Left kidney (tissue), 2 donors: Measurements from ENCODE around the gene SKIL. TPM values are rescaled to one million over a fixed set of nuclear protein-coding genes. Genes with fewer than 3 reads are reported as not detected.

Source experiments
- DNase-seq: peaks from one replicate; pipeline ENCODE4 v3.0.0-alpha.2; 2013
- polyA plus RNA-seq: library from polyadenylated mRNA; unstranded; fragments of 120-200 nt; gene quantifications from one replicate; pipeline ENCODE4 v1.2.1, GENCODE V29; 2013; ENCODE audit not compliant: insufficient read length

Gene SKIL
- polyA plus RNA-seq, 1 donor: 66.0 TPM

DNA sequence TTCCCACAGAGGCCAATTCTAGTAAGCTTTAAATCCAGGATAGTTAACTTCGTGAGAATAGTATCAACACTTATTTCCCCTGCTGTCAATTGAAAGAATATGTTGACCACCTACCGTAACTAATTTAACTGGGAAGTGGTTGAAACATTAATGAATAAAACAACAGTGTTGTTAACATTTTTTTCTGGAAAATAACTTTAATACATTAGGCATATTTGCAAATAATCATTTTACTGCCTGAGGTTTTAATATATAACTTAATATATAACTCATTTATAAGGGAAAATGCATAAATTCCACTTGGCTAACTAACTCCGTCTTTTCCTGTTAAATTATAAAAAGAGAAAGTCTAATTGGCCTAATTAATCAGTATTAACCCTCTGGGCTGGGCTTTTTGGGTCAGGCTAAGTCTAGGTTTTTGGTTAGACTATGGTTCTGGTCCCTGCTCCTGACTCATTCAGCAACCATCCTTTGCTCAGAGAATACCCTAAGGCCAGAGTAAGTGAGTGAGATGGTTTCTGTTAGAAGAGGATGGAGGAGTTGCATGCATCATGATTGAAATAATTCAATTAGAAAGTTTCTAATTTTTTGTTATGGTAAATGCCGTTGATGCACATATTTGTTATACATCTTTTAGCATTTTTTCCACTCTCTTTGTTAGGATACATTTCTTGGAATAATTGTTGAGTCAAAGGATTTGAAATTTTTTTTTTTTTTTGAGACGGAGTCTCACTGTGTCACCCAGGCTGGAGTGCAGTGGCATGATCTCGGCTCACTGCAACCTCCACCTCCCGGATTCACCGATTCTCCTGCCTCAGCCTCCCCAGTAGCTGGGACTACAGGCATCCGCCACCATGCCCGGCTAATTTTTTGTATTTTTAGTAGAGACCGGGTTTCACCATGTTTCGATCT, 10.8 kb upstream of the SKIL start:
- DNase-seq: no peak

DNA sequence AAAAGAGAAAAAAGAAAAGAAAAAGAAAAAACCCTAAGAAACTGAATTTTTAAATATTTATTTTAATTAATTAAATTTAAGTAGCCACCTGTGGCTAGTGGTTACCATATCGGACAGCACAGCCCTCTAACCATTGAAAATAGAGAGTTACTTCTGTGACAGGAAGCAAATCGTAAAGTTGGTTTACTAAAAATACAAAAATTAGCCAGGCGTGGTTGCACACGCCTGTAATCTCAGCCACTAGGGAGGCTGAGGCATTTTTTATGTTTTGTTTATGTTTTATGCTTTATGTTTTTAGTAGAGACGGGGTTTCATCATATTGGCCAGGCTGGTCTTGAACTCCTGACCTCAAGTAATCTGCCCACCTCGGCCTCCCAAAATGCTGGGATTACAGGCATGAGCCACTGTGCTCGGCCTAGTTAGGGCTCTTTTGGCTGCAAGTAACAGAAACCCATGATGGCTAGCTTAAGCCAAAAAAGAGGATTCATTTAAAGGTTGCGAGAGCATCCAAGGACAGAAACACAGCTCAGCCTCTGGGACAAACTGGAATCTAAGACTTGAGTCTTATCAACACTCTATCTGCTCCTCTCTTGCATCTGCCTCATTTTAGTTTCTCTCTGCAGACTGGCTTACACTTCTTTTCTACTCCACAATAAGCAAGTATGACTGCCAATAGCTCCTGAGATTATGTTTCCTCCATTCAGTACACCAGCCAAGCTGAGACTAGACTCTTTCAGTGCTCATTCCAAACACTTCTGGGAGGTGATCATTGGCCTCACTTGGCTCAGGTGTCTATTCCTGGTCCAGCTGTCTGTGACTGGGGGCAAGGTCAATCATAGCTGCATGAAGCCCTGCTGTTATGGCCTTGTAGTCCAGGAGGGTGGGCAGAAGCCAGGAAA, 6.8 kb upstream of the SKIL start:
- no peak for DNase-seq

DNA sequence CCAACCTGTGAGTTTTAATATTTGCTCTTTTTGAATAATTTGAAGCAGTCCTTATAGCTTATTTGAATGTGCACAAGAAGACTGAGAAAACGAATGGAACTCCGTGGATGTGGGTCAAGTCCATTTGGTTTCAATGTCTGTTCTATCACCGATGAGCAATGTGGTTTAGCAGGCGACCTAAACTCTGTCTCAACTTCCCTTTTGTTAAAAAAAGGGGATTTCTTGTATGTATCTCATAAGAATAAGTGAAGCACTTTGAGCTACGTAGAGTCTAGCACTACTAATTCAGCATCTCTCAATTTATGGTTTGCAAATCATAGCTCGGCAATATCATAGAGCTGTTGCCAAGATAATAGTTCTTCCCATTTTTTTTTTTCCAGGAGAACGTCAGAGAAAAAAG, 4.6 kb upstream of the SKIL start:
- no peak for DNase-seq

DNA sequence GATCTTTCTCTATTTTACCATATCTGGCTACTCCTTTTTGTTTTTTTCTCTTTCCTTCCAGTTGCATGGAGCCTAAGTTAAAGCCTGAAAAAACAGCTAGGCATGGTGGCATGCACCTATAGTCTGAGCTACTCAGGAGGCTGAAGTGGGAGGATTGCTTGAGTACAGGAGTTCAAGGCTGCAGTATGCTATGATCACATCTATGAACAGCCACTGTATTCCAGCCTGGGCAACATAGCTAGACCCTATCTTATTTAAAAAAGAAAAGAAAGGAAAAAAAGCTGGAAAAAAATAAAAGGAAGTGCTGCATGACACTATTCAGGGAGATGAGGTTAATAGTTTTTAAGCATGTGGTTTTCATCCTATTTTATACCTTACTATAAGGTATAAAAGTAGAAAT, 4.0 kb upstream of the SKIL start:
- DNase-seq: no peak

DNA sequence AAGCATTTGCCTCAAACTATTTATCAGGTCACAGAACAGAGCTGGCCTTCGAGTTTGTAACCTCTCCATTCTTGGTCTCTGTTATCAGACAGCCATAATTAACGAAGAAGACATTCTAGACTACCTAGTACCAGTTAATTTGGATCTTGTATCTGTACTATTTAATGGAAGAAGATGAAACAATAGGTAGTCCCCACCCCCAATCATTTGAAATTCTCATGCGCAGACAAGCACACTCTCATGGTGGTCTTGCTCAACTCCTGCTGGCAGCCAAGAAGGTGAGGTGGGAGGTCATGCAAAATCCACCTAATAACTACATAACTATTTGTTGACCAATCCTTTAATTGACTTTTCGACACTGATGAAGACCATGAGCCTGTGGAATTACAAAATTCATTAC, 2.8 kb upstream of the SKIL start:
- DNase-seq: no peak

DNA sequence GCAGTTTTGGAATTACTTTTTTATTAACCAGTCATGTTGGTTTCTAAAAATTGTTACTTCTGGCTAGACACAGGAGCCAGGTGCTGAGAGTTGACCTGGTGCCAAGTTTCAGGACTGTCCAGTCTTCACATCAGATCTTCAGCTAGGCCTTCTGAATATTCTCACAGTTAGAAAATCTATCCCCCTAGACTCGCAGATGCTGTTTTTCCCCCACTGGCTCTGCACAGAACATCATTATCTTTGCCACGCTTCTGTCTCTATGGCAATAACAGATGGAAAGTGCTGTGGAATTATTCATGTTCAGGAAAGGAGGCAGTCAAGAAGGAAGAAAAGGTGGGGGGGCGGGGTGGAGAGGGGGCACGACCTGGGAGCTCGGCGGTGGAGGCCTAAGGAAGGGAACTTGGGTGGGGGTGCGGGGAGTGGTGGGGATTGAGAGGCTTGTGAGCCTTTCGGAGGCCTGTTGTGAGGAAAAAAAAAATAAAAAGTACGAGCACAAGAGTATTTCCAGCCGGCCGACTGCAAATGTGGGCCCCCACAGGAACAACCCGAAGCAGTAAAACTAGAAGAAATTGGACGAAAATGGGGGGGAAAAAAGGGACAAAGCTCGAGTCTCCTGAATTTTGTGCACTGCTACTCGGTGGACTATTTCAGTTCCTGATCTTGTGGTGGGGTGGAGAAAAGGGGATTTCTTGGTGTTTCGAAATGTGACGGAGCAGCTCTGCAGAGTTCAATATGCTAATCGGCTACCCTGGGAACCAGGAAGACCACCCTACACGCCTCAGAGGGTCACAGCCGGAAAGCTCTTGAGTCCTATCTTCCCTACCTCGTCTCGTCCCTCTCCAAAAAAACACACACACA, 1.5 kb upstream of the SKIL start:
- peak; percentile 53 for DNase-seq

DNA sequence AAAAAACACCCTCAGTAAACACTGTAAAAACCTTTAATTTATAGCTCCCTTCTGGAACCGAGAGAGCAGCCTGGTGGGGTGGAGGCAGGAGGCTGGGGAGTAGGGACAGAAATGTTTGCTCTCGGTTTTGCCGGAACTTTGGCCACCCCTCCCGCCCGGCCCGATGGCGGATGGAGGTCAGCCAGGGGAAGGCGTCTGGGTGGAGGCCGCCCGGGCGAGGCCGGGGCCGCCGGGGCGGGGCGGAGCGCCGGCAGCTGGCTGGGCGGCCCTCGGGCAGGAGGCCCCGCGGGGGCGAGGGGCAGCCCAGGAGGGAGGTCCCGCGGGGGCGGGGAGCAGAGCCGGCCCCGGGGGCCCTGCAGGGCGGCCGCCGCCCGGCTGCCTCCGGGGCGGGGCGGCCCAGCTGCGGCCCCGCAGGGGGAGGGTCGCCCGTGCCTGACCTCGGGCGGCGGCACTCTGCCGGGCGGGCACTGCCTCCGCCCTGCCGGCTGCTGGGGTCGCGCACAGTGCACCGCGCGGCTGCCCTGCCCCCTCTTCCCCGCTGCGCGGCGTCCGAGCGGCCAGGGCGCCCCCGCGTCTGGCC, 829 bp upstream of the SKIL start:
- peak; percentile 83 for DNase-seq

DNA sequence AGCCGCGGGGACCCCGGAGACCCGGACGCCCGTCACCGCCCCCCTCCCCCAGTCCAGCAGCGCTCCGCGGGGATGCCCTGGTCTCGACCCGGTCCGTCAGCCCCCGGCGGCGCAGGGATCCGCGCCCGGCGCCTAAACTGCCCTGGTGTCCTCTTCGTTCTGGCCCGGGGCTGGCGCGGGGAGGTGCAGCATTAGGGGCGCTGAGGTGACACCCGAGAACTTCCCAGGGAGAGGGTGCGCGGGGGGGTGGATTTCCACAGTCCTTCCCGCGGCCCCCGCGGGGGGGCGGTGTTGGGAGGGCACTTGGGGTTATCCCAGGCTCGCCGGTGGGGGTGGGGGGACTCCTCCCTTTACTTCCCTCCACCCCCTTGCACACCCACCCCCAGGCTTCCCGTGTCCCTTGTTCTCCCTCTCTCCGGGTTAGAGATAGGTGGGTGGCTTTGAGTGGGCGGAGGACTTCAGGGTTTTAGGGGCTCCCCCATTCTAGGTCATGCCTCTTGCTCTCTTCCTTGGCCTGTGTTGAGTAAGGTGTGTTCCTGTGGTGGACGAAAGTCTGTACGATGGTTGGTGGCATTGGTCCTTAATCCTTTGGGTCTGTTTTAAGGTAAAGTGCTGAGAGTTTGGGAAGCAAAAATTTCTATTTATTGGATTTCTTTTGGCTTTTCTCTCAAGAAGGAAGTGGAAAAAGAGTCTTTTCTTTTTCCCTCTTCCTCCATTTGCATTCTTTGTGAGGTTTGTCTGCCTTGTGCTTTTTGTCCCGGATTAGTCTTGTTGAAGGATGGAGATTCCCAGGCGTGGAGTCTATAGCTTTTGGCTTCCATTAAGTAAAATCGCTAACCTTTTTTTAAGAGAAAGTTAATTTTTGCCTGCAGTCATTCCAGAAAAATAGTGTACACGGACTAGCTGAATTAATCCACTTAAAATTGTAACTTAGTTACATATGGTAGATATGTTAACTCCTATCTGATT, 811 bp downstream of the SKIL start:
- peak; percentile 74 for DNase-seq

DNA sequence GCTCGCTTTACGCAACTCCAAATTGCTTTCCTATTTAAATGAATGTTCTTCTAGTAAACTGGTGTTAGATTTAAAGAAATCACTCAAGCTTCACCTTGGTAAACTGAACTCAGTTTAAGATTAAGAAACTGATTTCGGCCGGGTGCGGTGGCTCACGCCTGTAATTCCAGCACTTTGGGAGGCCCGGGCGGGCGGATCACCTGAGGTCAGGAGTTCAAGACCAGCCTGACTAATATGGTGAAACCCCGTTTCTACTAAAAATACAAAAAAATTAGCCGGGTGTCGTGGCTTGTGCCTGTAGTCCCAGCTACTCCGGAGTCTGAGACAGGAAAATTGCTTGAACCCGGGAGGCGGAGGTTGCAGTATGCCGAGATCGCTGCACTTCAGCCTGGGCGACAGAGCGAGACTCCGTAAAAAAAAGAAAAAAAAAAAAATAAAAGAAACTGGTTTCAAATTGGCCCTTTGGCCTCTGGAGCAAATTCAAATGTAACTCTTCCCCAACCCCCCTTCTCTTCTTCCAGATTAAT, 1.7 kb downstream of the SKIL start:
- DNase-seq: peak; percentile 34

DNA sequence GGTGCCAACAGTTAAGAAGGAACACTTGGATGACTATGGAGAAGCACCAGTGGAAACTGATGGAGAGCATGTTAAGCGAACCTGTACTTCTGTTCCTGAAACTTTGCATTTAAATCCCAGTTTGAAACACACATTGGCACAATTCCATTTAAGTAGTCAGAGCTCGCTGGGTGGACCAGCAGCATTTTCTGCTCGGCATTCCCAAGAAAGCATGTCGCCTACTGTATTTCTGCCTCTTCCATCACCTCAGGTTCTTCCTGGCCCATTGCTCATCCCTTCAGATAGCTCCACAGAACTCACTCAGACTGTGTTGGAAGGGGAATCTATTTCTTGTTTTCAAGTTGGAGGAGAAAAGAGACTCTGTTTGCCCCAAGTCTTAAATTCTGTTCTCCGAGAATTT, 3.0 kb downstream of the SKIL start:
- no peak for DNase-seq

DNA sequence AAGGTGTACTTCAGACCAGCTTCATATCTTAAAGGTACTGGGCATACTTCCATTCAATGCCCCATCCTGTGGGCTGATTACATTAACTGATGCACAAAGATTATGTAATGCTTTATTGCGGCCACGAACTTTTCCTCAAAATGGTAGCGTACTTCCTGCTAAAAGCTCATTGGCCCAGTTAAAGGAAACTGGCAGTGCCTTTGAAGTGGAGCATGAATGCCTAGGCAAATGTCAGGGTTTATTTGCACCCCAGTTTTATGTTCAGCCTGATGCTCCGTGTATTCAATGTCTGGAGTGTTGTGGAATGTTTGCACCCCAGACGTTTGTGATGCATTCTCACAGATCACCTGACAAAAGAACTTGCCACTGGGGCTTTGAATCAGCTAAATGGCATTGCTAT, 3.4 kb downstream of the SKIL start:
- no peak for DNase-seq

DNA sequence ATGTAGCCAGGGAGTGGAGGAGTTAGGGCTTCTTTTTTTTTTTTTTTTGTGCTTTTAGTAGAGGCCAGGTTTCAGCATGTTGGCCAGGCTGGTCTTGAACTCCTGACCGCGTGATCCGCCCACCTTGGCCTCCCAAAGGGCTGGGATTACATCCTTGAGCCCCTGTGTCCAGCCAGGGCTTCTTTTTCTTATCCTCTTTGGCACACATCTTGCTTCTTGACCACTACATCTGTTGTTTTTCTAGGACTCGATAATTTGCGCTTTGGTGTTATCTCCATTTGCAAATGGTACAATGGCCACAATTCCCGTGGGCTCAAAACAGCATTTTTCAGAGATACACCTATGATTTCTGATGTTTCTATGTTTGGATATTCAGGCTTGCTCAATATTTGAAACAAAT, 4.2 kb downstream of the SKIL start:
- DNase-seq: no peak

DNA sequence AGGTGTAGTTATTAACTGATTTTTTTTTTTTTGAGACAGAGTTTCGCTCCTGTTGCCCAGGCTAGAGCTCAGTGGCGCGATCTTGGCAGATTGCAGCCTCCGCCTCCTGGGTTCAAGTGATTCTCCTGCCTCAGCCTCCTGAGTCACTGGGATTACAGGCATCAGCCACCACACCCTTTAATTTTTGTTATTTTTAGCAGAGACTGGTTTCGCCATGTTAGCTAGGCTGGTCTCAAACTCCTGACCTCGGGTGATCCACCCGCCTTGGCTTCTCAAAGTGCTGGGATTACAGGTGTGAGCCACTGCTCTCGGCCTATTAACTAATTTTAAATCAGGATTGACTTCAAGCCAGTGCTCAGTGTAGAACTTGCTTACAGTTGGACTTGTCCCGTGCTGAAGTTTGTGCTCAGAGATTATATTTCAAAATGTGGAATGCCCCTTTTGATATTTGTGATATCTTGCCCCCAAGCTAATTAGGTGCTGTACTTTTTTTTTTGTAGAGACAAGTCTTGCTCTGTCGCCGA, 6.0 kb downstream of the SKIL start:
- no peak for DNase-seq

DNA sequence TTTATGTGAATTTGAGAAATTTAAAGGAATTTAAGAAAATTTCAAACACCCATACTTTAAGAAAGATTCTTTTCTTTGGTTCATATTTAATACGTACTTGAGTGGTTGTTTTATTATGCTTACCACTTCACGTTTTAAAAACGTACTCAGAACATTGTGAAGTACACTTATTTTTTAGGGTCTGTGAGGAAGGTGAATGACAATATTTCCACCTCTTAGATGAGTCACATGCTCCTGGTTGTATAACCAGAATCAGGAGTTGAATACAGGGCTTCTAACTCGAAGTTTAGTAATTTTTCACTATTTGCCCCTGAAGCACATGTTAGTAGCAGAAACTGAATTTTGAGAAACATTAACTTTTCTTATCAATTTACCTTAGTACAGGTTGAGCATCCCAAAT, 7.5 kb downstream of the SKIL start:
- DNase-seq: no peak

DNA sequence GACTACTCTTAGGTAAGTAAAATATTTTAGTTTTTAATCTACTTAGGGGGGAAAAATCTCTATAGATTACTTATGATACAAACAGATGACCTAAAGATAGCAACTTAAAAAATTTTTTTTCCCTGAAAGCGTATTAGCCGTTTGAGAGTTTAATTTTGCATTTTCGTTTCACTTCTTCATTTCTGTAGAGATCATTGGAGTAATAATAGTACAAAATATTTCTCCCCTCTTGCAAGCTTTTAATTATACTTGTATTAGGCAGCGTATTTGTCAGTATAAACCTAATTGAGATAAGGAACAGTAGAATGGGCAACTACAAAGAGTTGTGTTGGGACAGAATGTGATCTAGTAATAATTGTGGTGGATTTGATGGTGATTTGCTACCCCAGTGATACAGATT, 10.3 kb downstream of the SKIL start:
- DNase-seq: no peak

DNA sequence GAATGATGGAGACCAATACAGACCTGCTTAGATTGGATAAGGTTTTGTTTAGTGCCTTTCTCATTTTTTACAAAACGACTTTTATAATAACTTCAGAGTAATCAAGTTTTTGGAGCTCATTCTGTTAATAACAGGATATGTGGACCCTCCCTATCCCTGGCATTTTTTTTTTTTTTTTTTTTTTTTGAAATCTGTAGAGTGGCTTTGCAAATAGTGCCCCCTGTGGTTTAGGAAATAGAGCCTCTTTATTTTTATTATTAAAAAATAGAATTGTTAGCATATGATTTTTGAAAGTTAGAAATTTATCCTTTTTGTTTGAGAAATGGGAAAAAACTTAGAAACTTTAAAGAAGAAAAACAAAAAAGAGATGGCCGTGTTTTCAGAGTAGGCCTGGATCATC, 11.4 kb downstream of the SKIL start:
- no peak for DNase-seq

DNA sequence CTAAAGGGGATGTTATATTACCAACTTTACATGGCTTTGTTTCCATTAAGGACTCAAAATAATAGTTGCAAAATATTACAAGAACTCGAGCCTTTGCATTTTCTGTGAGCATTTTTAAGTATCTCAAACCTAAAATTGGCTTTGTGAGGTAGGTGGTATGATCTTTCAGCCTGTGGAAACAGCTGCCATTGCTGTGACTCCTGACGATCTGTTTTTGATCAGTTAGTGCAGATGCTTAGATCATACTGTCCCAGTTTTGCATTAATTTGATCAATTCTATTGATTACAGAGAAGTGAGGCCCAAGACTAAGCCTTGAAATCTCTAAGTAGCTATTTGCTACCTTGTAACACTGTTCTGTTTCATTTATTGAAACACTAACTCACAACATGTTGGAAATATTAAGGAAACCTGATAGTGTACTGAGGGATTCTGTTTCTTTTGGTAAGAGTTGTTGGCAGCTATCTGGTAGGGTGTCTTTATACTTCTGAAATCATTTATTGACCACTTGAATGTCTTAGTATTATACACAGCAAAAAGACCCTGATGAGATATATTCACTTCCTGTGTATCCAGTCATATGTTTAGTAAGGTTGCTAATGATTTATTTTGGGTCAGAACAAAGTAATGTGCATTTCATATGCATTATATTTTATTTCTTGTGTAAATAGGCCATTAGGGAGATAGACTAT, 14.8 kb downstream of the SKIL start:
- DNase-seq: no peak

DNA sequence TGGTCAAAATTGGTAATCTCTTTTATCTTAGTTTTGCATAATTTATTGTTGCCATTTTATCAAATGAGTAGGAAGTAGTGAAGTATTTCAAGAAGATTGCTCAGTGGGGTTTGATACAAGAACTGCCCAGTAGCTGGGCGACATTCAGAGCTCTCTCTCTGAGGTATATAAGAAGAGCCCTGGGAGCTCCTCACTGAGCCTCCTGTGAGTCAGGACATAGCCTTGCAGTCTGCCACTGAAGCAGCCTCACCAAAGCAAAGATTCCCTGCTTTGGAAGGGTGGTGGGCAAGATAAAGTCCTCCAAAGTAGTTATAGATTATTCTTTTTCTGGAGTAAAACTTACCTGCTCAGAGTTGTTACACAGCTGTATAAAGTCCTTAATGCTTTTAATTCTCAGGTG, 26.1 kb downstream of the SKIL start:
- no peak for DNase-seq

DNA sequence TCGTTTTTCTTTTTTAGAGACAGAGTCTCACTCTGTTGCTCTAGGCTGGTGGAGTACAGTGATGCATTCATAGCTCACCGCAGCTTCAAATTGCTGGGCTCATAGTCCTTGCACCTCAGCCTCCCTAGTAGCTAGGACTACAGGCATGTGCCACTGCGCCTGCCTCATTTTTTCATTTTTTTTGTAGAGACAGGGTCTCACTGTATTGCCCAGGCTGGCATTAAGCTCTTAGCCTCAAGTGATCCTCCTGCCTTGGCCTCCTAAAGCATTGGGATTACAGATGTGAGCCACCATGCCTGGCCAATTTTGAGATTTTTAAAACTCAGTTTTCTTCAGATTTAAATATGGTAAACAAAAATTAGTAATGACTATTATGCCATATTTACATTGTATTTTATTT, 29.0 kb downstream of the SKIL start:
- no peak for DNase-seq

DNA sequence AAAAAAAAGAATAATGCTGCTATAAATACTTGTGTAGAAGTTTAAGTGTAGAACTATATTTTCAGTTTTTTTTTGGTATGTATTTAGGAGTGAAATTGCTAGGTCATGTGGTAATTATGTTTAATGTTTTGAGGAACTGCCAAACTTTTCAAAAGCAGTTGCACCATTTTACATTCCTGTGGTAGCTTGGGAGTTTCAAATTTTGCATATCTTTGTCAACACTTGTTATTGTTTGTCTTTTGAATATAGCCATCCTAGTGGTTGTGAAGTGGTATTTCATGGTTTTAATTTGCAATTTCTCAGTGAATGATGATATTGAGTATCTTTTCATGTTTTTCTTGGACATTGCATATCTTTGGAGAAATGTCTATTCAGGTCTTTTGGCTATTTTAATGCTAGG, 30.4 kb downstream of the SKIL start:
- no peak for DNase-seq
